SKM-1 (cell line): ENCODE data around the gene CLINT1.

Experiments used
- DNase-seq: peaks from one replicate; lab custom pipeline; 2025; ENCODE audit not compliant: unreplicated experiment; lab: John Stamatoyannopoulos, UW

The CLINT1 gene

GRCh38 chr5:157761690-157762621 is 97.0 kb downstream of the CLINT1 start:
- peak; percentile 75 for DNase-seq

GRCh38 chr5:157758706-157759105 is 100.2 kb downstream of the CLINT1 start:
- DNase-seq, result no peak

GRCh38 chr5:157756122-157756521 is 102.8 kb downstream of the CLINT1 start:
- no peak for DNase-seq

- no peak for DNase-seq
Measured at GRCh38 chr5:157750320-157750719, 108.6 kb downstream of the CLINT1 start.

GRCh38 chr5:157749462-157749799 is 109.5 kb downstream of the CLINT1 start:
- DNase-seq, result no peak

- no peak for DNase-seq
Measured at GRCh38 chr5:157748760-157749461, 110.0 kb downstream of the CLINT1 start.

- DNase-seq, result no peak
Measured at GRCh38 chr5:157747766-157748700, 110.9 kb downstream of the CLINT1 start.

GRCh38 chr5:157747173-157747740 is 111.7 kb downstream of the CLINT1 start:
- no peak for DNase-seq

- no peak for DNase-seq
Measured at GRCh38 chr5:157745041-157745456, 113.9 kb downstream of the CLINT1 start.

- DNase-seq, result no peak
Measured at GRCh38 chr5:157744051-157745011, 114.6 kb downstream of the CLINT1 start.

GRCh38 chr5:157743163-157744050 is 115.5 kb downstream of the CLINT1 start, which contains the start of gene LSM11:
TSS of gene LSM11 (plus strand) at chr5:157743712. CDS start at chr5:157743751, 39 bp downstream.
- peak; percentile 38 for DNase-seq

GRCh38 chr5:157741131-157741530 is 117.8 kb downstream of the CLINT1 start:
- no peak for DNase-seq

GRCh38 chr5:157740229-157740610 is 118.7 kb downstream of the CLINT1 start:
- peak; percentile 27 for DNase-seq

- no peak for DNase-seq
Measured at GRCh38 chr5:157739388-157740228, 119.3 kb downstream of the CLINT1 start.

- no peak for DNase-seq
Measured at GRCh38 chr5:157735991-157736390, 123.0 kb downstream of the CLINT1 start.
